Measurements from ENCODE around the gene SH3D19. TPM values are rescaled to one million over a fixed set of nuclear protein-coding genes. Genes with fewer than 3 reads are reported as not detected.

SH3D19 gene
- total RNA-seq, 1 experiment from 2014 or later = not detected

Small RNA genes within 50 kb of the gene (small RNA-seq; reads per million reads assigned to genes)
- gene AC104819.2 = not detected
- not detected for gene RNU6-1282P
- not detected for gene SNORD73A
- gene SNORD73B = 1.2 reads per million, percentile 36 among the genes with 10 or more reads in this experiment

Other genes with a start within 250 kb of the SH3D19 start
- gene RPS3A, start 226.0 kb downstream of the SH3D19 start, total RNA-seq (2014; rRNA removed; shearing (Covaris generic); ENCODE audit: low replicate concordance) = 4,097 and 6,606 TPM in 2 replicates
- not detected in 2 replicates for gene PRSS48, start 48.4 kb downstream of the SH3D19 start, total RNA-seq (2014; rRNA removed; shearing (Covaris generic); ENCODE audit: low replicate concordance)
- gene FHIP1A, start 83.6 kb upstream of the SH3D19 start, total RNA-seq (2014; rRNA removed; shearing (Covaris generic); ENCODE audit: low replicate concordance) = not detected in 2 replicates

Measured in Karpas-422 (cell line).